Measurements from ENCODE around the gene HELZ2. TPM values are rescaled to one million over a fixed set of nuclear protein-coding genes. Genes with fewer than 3 reads are reported as not detected.

The HELZ2 gene, protein sequence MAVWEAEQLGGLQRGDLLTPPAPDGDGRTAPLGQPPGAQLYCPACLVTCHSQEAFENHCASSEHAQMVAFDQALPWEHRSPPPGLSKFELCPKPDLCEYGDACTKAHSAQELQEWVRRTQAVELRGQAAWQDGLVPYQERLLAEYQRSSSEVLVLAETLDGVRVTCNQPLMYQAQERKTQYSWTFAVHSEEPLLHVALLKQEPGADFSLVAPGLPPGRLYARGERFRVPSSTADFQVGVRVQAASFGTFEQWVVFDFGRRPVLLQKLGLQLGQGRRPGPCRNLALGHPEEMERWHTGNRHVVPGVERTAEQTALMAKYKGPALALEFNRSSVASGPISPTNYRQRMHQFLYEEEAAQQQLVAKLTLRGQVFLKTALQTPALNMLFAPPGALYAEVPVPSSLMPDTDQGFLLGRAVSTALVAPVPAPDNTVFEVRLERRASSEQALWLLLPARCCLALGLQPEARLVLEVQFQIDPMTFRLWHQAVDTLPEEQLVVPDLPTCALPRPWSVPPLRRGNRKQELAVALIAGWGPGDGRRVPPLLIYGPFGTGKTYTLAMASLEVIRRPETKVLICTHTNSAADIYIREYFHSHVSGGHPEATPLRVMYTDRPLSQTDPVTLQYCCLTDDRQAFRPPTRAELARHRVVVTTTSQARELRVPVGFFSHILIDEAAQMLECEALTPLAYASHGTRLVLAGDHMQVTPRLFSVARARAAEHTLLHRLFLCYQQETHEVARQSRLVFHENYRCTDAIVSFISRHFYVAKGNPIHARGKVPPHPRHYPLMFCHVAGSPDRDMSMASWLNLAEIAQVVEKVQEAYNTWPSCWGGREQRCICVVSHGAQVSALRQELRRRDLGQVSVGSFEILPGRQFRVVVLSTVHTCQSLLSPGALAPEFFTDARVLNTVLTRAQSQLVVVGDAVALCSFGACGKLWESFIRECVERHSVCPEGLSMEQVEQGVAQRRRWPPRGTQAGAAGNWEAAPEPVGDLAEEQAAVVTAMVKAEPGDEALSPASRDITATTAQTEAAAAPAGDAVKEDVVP (N-terminal part only)
- total RNA-seq = 25.4 and 28.9 TPM in 2 replicates

DNA sequence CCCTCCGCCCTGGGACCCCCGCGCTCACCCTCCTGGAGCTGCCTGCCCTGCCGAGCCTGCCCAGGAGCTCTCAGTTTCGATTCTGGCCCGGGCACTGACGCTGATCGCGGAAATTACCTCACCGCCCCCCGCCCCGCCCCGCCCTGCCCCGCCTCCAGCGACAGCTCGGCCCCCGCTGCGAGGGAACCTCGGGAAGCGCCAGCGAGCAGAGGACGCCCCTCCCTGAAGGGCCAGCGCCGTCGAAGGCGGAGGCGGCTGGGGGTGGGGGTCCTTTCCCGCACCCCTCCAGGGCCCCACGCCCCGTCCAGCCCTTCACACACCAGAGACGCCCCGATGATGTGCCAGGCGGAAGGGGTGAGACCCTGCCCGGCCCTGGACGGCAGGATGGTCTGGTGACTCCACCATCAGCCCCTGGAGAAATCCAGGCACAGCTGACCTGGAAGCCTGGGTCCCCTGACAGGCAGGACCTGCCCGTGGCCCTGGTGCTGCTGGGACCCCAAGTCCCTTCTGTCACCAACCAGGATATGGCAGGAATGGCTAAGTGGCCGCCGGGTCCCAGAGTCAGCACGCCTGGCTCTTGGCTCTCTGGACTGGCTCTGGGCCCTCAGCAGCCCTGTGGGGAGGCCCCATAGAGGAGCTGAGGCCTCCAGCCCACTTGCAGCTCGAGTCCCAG lies at the start of gene HELZ2:
Gene HELZ2 (minus strand): TSS at position 84 of the 673 bp plus-strand sequence. CDS start 1,854 bp downstream, outside the sequence.
- Mint-ChIP-seq H3K27ac (peak within 1 kb of the TSS; percentile 70), H3K27me3 (peaks cover 2% of the 10 kb centered on the region), H3K4me3 (peak within 1 kb of the TSS; percentile 83), H3K9me3 (no peaks in the 10 kb centered on the region), H3K36me3 (ENCODE audit: low read depth) (no peaks in the 10 kb centered on the region), H3K4me1 (peaks cover 12% of the 10 kb centered on the region)
- DNase-seq = peak; percentile 55
- intact Hi-C loops (cut with micrococcal nuclease) = loop anchor here (1.0 kb wide), 1 partner anchor 20 kb away; the partner anchor contains the start of gene FNDC11
- no peak for TF ChIP-seq CTCF (IDR thresholded peaks at IDR 0.05)
- POLR2A ChIA-PET = interaction anchor here (0.6 to 2.5 kb wide), 20 partner anchors 12 to 620 kb away, joined by 3 to 16 read pairs (median 4); partner anchors contain the start of genes GMEB2, PRPF6, PTK6 and RTEL1
- peak; percentile 95 for ATAC-seq (ENCODE audit: low read depth)
- CTCF ChIA-PET = interaction anchor here (0.8 to 1.3 kb wide), 2 partner anchors 36 to 512 kb away, joined by 4 to 7 read pairs; partner anchors contain the start of gene PTK6

DNA sequence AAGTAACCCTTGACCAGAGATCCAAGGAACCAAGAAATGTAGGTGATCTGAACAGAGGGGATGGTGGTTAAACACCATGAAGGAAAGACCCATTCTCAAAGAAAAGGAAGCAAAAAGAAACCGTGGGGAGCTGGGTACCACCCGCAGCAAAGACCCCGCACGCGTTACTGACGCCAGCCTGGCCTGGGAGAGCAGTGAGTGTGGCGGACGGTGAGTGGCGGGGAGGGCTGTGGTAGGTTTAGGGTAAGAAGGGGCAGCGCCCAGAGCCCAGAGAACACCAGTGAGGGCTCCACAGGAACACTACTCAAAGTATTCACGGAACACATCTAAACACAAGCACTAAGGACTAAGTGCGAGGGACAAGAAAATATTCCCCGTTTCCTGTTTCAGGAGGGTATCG lies 48.7 kb upstream of the HELZ2 start:
- peaks cover 28% of the 10 kb centered on the region for H3K36me3 Mint-ChIP-seq (ENCODE audit: low read depth)
- TF ChIP-seq CTCF (IDR thresholded peaks at IDR 0.05) = no peak
- POLR2A ChIA-PET = no interaction called here
- ATAC-seq (ENCODE audit: low read depth) = no peak
- H3K4me3 Mint-ChIP-seq = peak overlapping the region; percentile 20
- no peaks in the 10 kb centered on the region for H3K27me3 Mint-ChIP-seq
- H3K9me3 Mint-ChIP-seq = no peaks in the 10 kb centered on the region
- H3K4me1 Mint-ChIP-seq = peaks cover 10% of the 10 kb centered on the region
- CTCF ChIA-PET = interaction anchor here (1.0 kb wide), 1 partner anchor 85 kb away, joined by 3 read pairs; no protein-coding TSS in a partner anchor
- intact Hi-C loops (cut with micrococcal nuclease) = loop anchor here (10.0 kb wide), 1 partner anchor 442 kb away; the partner anchor contains the start of gene TCEA2
- peak overlapping the region; percentile 11 for H3K27ac Mint-ChIP-seq
- DNase-seq = no peak

DNA sequence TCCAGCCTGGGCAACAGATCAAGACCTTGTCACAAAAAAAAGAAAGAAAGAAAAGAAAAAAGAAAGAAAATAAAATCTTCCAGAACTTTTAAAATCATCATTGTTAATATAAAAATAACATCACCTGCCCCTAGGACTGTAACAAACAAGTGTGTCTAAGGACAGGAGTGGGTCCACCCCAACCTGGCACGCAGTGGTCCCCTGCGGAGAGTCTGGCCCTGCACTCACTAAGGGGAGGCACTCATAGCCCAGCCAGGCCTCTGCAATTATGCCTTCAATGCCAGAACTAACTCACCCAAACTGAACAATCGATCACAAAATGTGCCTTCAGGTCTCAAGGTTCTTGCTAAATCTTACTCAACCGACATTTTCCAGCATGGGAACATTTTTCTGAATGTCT lies 48.1 kb upstream of the HELZ2 start:
- POLR2A ChIA-PET = no interaction called here
- TF ChIP-seq CTCF (IDR thresholded peaks at IDR 0.05) = no peak
- Mint-ChIP-seq H3K9me3 (no peaks in the 10 kb centered on the region), H3K27me3 (no peaks in the 10 kb centered on the region), H3K4me3 (no peak overlapping the region), H3K27ac (no peak overlapping the region), H3K4me1 (peaks cover 13% of the 10 kb centered on the region), H3K36me3 (ENCODE audit: low read depth) (peaks cover 32% of the 10 kb centered on the region)
- DNase-seq = no peak
- CTCF ChIA-PET = interaction anchor here (1.0 kb wide), 1 partner anchor 84 kb away, joined by 3 read pairs; no protein-coding TSS in a partner anchor
- ATAC-seq (ENCODE audit: low read depth) = no peak
- intact Hi-C loops (cut with micrococcal nuclease) = loop anchor here (10.0 kb wide), 1 partner anchor 443 kb away; the partner anchor contains the start of gene TCEA2

GRCh38 chr20:63620991-63621390 lies 47.0 kb upstream of the HELZ2 start:
- POLR2A ChIA-PET = interaction anchor here (0.7 to 1.0 kb wide), 4 partner anchors 17 to 93 kb away, joined by 3 to 5 read pairs (median 4); partner anchors contain the start of genes ARFRP1 and ZGPAT
- intact Hi-C loops (cut with micrococcal nuclease) = loop anchor here (10.0 kb wide), 1 partner anchor 444 kb away; the partner anchor contains the start of gene TCEA2
- CTCF ChIA-PET = interaction anchor here (1.3 kb wide), 1 partner anchor 21 kb away, joined by 4 read pairs; no protein-coding TSS in a partner anchor

More at GRCh38 chr20:63620991-63621390, 47.0 kb upstream of the HELZ2 start:
- DNase-seq (no peak), ATAC-seq (ENCODE audit: low read depth) (no peak)
- Mint-ChIP-seq H3K27me3 (no peaks in the 10 kb centered on the region), H3K27ac (no peak overlapping the region), H3K4me1 (peaks cover 15% of the 10 kb centered on the region), H3K9me3 (no peaks in the 10 kb centered on the region), H3K4me3 (no peak overlapping the region), H3K36me3 (ENCODE audit: low read depth) (peaks cover 42% of the 10 kb centered on the region)
- TF ChIP-seq CTCF (IDR thresholded peaks at IDR 0.05) = no peak
